ENCODE data around the gene NOTCH1.

GRCh38 chr9:136565086-136565714 lies 19.4 kb upstream of the NOTCH1 start:
- TF ChIP-seq, protein P1, sequence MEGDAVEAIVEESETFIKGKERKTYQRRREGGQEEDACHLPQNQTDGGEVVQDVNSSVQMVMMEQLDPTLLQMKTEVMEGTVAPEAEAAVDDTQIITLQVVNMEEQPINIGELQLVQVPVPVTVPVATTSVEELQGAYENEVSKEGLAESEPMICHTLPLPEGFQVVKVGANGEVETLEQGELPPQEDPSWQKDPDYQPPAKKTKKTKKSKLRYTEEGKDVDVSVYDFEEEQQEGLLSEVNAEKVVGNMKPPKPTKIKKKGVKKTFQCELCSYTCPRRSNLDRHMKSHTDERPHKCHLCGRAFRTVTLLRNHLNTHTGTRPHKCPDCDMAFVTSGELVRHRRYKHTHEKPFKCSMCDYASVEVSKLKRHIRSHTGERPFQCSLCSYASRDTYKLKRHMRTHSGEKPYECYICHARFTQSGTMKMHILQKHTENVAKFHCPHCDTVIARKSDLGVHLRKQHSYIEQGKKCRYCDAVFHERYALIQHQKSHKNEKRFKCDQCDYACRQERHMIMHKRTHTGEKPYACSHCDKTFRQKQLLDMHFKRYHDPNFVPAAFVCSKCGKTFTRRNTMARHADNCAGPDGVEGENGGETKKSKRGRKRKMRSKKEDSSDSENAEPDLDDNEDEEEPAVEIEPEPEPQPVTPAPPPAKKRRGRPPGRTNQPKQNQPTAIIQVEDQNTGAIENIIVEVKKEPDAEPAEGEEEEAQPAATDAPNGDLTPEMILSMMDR (IDR thresholded peaks at IDR 0.05; ENCODE audit: low read depth, low read length) = no peak
- no peak for TF ChIP-seq EZH2phosphoT487 (IDR thresholded peaks at IDR 0.05; ENCODE audit: low read depth)
